Endothelial cell of umbilical vein (primary cell): ENCODE data around the gene TRIM24. TPM values are rescaled to one million over a fixed set of nuclear protein-coding genes. Genes with fewer than 3 reads are reported as not detected.

Experiments
- BruUV-seq: library from RNA; stranded (reverse); fragments of 400-500 nt; replicated peaks from 2 replicates; lab custom pipeline; 2021; lab: Mats Ljungman, UMichigan
- CTCF ChIA-PET: fragments of 300-600, 350-600 bp; sonication (Branson Sonifier 250); formaldehyde crosslinking; loops from one replicate; lab custom pipeline; 2021; ENCODE audit warnings: antibody characterized with exemption, inconsistent platforms; lab: Charles Lee
- POLR2A ChIA-PET: fragments of 300-600, 350-600 bp; sonication (Branson Sonifier 250); formaldehyde crosslinking; loops from one replicate; lab custom pipeline; 2021; ENCODE audit warnings: antibody characterized with exemption, inconsistent platforms; lab: Charles Lee
- DNase-seq: peaks from one replicate; pipeline ENCODE4 v3.0.0-alpha.2; 2011; ENCODE audit warnings: low read depth, low spot score
- FAIRE-seq: peaks from 2 replicates; lab custom pipeline; 2011; peaks lifted over from hg19 to GRCh38; lab: Jason Lieb, UNC
- H2AFZ ChIP-seq: 2 replicates; pipeline ENCODE4 v1.6.0; 2012; ENCODE audit warnings: low read depth, low read length, control low read depth, inconsistent platforms
- H3K27ac ChIP-seq: 2 replicates; pipeline ENCODE4 v1.5.1; 2011; ENCODE audit warnings: low read depth, mild to moderate bottlenecking, control low read depth, low read length, moderate library complexity; ENCODE audit not compliant: insufficient read depth
- H3K27me3 ChIP-seq, 2 experiments: 2 replicates each; pipeline versions ENCODE4 v1.6.0 to v1.6.1; 2011; ENCODE audit warnings: low read length in 2 of 2, mixed read lengths in 1 of 2; ENCODE audit not compliant: control insufficient read depth in 2 of 2, insufficient read depth in 2 of 2
- H3K36me3 ChIP-seq, 2 experiments: 2 replicates in 1 of 2; 3 replicates in 1 of 2; pipeline ENCODE4 v1.5.1; 2011; ENCODE audit warnings: low read length in 2 of 2, mild to moderate bottlenecking in 1 of 2, moderate library complexity in 1 of 2; ENCODE audit not compliant: control insufficient read depth in 2 of 2, insufficient read depth in 2 of 2; ENCODE audit errors: extremely low read depth in 1 of 2
- H3K4me1 ChIP-seq: 3 replicates; pipeline ENCODE4 v1.5.1; 2011; ENCODE audit warnings: mild to moderate bottlenecking, low read length; ENCODE audit not compliant: control insufficient read depth, insufficient read depth; ENCODE audit errors: extremely low read depth
- H3K4me2 ChIP-seq: 2 replicates; pipeline ENCODE4 v1.6.1; 2011; ENCODE audit warnings: low read length, control low read depth, mixed read lengths; ENCODE audit not compliant: insufficient read depth
- H3K4me3 ChIP-seq, 3 experiments: fragments of 200-600 bp in 1 of 3; sonication (generic), shearing (Covaris generic) in 1 of 3; replicated peaks in 1 of 3; 2 replicates each; pipeline ENCODE4 v1.5.1; 2011 to 2016; ENCODE audit warnings: control low read depth in 3 of 3, low read length in 3 of 3, mild to moderate bottlenecking in 2 of 3, inconsistent platforms in 1 of 3, low read depth in 1 of 3, moderate library complexity in 1 of 3; ENCODE audit not compliant: insufficient read depth in 1 of 3
- H3K79me2 ChIP-seq: 2 replicates; pipeline ENCODE4 v1.6.0; 2012; ENCODE audit warnings: low read length, inconsistent platforms; ENCODE audit not compliant: control insufficient read depth, insufficient read depth
- H3K9ac ChIP-seq: replicated peaks from 2 replicates; pipeline ENCODE3; 2011; ENCODE audit warnings: low read length, control low read depth; ENCODE audit not compliant: insufficient read depth; ENCODE audit errors: extremely low read depth
- H3K9me1 ChIP-seq: replicated peaks from 3 replicates; pipeline ENCODE4 v1.6.0; 2011; ENCODE audit warnings: mild to moderate bottlenecking, low read length; ENCODE audit not compliant: control insufficient read depth, insufficient read depth; ENCODE audit errors: extremely low read depth
- H3K9me3 ChIP-seq: replicated peaks from 2 replicates; pipeline ENCODE4 v1.5.1; 2012; ENCODE audit warnings: low read length, inconsistent platforms; ENCODE audit not compliant: control insufficient read depth, insufficient read depth
- H4K20me1 ChIP-seq: replicated peaks from 2 replicates; pipeline ENCODE3; 2011; ENCODE audit warnings: mild to moderate bottlenecking, low read length; ENCODE audit not compliant: control insufficient read depth, insufficient read depth; ENCODE audit errors: extremely low read depth
- EZH2 ChIP-seq: IDR thresholded peaks from 2 replicates; pipeline ENCODE4 v1.6.1; 2012; ENCODE audit warnings: borderline replicate concordance, low read depth, mild to moderate bottlenecking, moderate library complexity, low read length, inconsistent platforms; ENCODE audit not compliant: severe bottlenecking
- FOS ChIP-seq: IDR thresholded peaks from 2 replicates; pipeline ENCODE4 v1.6.1; 2011; ENCODE audit warnings: mild to moderate bottlenecking, low read length, moderate library complexity, borderline replicate concordance; ENCODE audit not compliant: insufficient read depth
- GATA2 ChIP-seq: IDR thresholded peaks from 2 replicates; pipeline ENCODE4 v1.7.0; 2011; ENCODE audit warnings: low read depth, mild to moderate bottlenecking, moderate library complexity, mixed read lengths, low read length; ENCODE audit not compliant: insufficient read length, insufficient read depth
- JUN ChIP-seq: IDR thresholded peaks from 2 replicates; pipeline ENCODE4 v1.6.1; 2011; ENCODE audit warnings: borderline replicate concordance, low read depth; ENCODE audit not compliant: insufficient read length, insufficient read depth
- MYC ChIP-seq: IDR thresholded peaks from one replicate; pipeline ENCODE4 v1.6.1; 2011; ENCODE audit warnings: mild to moderate bottlenecking, low read depth, low read length
- POLR2A ChIP-seq: IDR thresholded peaks from 2 replicates; pipeline ENCODE4 v1.6.1; 2012; ENCODE audit warnings: low read depth, mild to moderate bottlenecking, control low read depth, low read length
- POLR2AphosphoS5 ChIP-seq: IDR thresholded peaks from 2 replicates; pipeline ENCODE4 v1.6.1; 2012; ENCODE audit warnings: low read depth, mild to moderate bottlenecking, control low read depth, low read length, moderate library complexity; ENCODE audit not compliant: insufficient read depth
- dilution Hi-C: fragments of 300-500 bp; cut with MboI; formaldehyde crosslinking; loops from one replicate; pipeline ENCODE4 v1.15.0; 2019; ENCODE audit warnings: low sequenced_read_pairs; ENCODE audit not compliant: extremely low pct_ligation_motif_present
- intact Hi-C: fragments of 100-400 bp; cut with micrococcal nuclease; formaldehyde crosslinking; loops from one replicate; pipeline ENCODE4 v1.10.0; 2022
- polyA plus RNA-seq, 4 experiments: library from polyadenylated mRNA; depleted of rRNA in 3 of 4; stranded (reverse) in 3 of 4; unstranded in 1 of 4; fragments of >200 nt; gene quantifications; 2 replicates each; pipeline versions ENCODE4 v1.2.1 to v1.2.3, GENCODE V29; 2011 to 2012; ENCODE audit warnings: missing spikeins in 1 of 4
- total RNA-seq: library from RNA; stranded (reverse); gene quantifications from 2 replicates; pipeline ENCODE4 v1.2.3, GENCODE V29; 2021
- TF ChIP-seq, protein P1 (sequence below): IDR thresholded peaks from 2 replicates; pipeline ENCODE4 v1.6.1; 2011; ENCODE audit not compliant: insufficient read depth, insufficient read length
- TF ChIP-seq, protein P2 (sequence below), 2 donors: IDR thresholded peaks; 1 replicate in 1 of 2; 2 replicates in 1 of 2; pipeline ENCODE4 v1.5.1; 2011; ENCODE audit warnings: low read length in 2 of 2, mild to moderate bottlenecking in 2 of 2, moderate library complexity in 2 of 2, control low read depth in 1 of 2, inconsistent platforms in 1 of 2, low read depth in 1 of 2; ENCODE audit not compliant: insufficient read depth in 1 of 2; ENCODE audit errors: extremely low read depth in 1 of 2

TRIM24 gene
- total and polyA plus RNA-seq, 2 donors (not counting 3 experiments of a cell fraction or from before 2014, with no cell fraction given), result 9.1 to 26.1 TPM

DNA sequence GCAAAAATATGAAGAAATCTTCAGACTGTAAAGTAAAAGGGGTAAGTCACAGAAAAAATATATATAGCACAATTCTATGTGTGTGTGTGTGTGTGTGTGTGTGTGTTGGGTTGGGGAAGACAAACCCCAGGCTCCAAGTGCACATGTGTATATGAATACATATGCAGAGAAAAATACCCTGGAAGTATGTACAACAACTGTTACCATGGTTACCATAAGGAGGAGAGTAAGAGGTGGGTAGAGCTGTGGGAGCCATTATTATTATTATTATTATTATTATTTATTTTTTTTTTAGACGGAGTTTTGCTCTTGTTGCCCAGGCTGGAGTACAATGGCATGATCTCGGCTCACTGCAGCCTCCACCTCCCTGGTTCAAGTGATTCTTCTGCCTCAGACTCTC lies 23.7 kb upstream of the TRIM24 start:
- Histone ChIP-seq H3K36me3 (no peaks in the 10 kb centered on the region), H3K4me2 (no peak overlapping the region), H3K4me1 (no peaks in the 10 kb centered on the region), H3K9me1 (no peaks in the 10 kb centered on the region), H3K9me3 (no peaks in the 10 kb centered on the region), H3K27ac (no peak overlapping the region), H3K9ac (no peak overlapping the region), H4K20me1 (no peaks in the 10 kb centered on the region), H3K4me3 (no peak overlapping the region), H3K27me3 (no peaks in the 10 kb centered on the region), H3K79me2 (no peaks in the 10 kb centered on the region), H2AFZ (no peak overlapping the region)
- no peak for FAIRE-seq
- ChIA-PET POLR2A (no interaction called here), CTCF (interaction anchor here (1.1 kb wide), 1 partner anchor 37 kb away, joined by 3 read pairs; no protein-coding TSS in a partner anchor)
- BruUV-seq, result no TSS peak
- DNase-seq, result no peak
- intact Hi-C loops (no loop called here), dilution Hi-C loops (no loop called here)
- TF ChIP-seq, protein P1, sequence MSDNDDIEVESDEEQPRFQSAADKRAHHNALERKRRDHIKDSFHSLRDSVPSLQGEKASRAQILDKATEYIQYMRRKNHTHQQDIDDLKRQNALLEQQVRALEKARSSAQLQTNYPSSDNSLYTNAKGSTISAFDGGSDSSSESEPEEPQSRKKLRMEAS, result no peak
- TF ChIP-seq EZH2 (no peak), JUN (no peak), POLR2AphosphoS5 (no peak), POLR2A (no peak), MYC (no peak), FOS (no peak), GATA2 (no peak)
- TF ChIP-seq, protein P2, sequence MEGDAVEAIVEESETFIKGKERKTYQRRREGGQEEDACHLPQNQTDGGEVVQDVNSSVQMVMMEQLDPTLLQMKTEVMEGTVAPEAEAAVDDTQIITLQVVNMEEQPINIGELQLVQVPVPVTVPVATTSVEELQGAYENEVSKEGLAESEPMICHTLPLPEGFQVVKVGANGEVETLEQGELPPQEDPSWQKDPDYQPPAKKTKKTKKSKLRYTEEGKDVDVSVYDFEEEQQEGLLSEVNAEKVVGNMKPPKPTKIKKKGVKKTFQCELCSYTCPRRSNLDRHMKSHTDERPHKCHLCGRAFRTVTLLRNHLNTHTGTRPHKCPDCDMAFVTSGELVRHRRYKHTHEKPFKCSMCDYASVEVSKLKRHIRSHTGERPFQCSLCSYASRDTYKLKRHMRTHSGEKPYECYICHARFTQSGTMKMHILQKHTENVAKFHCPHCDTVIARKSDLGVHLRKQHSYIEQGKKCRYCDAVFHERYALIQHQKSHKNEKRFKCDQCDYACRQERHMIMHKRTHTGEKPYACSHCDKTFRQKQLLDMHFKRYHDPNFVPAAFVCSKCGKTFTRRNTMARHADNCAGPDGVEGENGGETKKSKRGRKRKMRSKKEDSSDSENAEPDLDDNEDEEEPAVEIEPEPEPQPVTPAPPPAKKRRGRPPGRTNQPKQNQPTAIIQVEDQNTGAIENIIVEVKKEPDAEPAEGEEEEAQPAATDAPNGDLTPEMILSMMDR (IDR thresholded peaks at IDR 0.05; ENCODE audit: extremely low read depth in 1 of 2, insufficient read depth in 1 of 2, low read depth in 1 of 2, low read length in 2 of 2), result no peak
